Measurements from ENCODE around the gene SLC10A4.
A peak's percentile ranks its signal among the peaks of the same experiment; 100 is the strongest.

SLC10A4 gene

GRCh38 chr4:48478273-48478672, 4.9 kb upstream of the SLC10A4 start:
- peaks cover 9% of the 10 kb centered on the region for H3K27me3 ChIP-seq (ENCODE audit: insufficient read depth, low read length, poor library complexity)
- no peaks in the 10 kb centered on the region for H3K36me3 ChIP-seq (ENCODE audit: control insufficient read depth, insufficient read depth, low read length)
- WGBS (ENCODE audit: extremely low coverage, insufficient coverage, low lambda C conversion rate): 100% methylated on average over 1 of the region's 2 CpGs
- no peak overlapping the region for H3K4me3 ChIP-seq (ENCODE audit: low read length)
- H4K8ac ChIP-seq (ENCODE audit: low read depth, low read length): no peak overlapping the region
- no peak overlapping the region for H3K4me2 ChIP-seq (ENCODE audit: low read length)
- no peaks in the 10 kb centered on the region for H3K79me2 ChIP-seq (ENCODE audit: control insufficient read depth, insufficient read depth, low read length)
- no peak overlapping the region for H3K9ac ChIP-seq (ENCODE audit: low read length)
- H4K5ac ChIP-seq (ENCODE audit: low read length): no peak overlapping the region
- H3K4ac ChIP-seq (ENCODE audit: low read depth, low read length): no peak overlapping the region
- no peak overlapping the region for H3K18ac ChIP-seq (ENCODE audit: low read length)
- H2AK5ac ChIP-seq (ENCODE audit: low read length): no peak overlapping the region
- H3K23ac ChIP-seq (ENCODE audit: low read length): no peak overlapping the region
- H2BK15ac ChIP-seq (replicated peaks; ENCODE audit: low read depth): no peak overlapping the region
- no peaks in the 10 kb centered on the region for H3K4me1 ChIP-seq (ENCODE audit: control insufficient read depth, low read depth, low read length)
- no peaks in the 10 kb centered on the region for H3K79me1 ChIP-seq (ENCODE audit: low read length)
- no peak for DNase-seq
- no peak overlapping the region for H3K56ac ChIP-seq (ENCODE audit: low read length)
- no peak overlapping the region for H2BK5ac ChIP-seq (ENCODE audit: low read length)
- no peak overlapping the region for H2BK120ac ChIP-seq (ENCODE audit: low read depth, low read length)
- no peak overlapping the region for H3K27ac ChIP-seq (ENCODE audit: low read depth, low read length)

GRCh38 chr4:48481581-48481980, 1.6 kb upstream of the SLC10A4 start:
- Histone ChIP-seq H2BK5ac (ENCODE audit: low read length) (no peak overlapping the region), H3K36me3 (ENCODE audit: control insufficient read depth, insufficient read depth, low read length) (no peaks in the 10 kb centered on the region), H3K18ac (ENCODE audit: low read length) (no peak overlapping the region), H3K4me3 (ENCODE audit: low read length) (no peak overlapping the region), H2BK15ac (replicated peaks; ENCODE audit: low read depth) (no peak overlapping the region), H3K4me1 (ENCODE audit: control insufficient read depth, low read depth, low read length) (no peaks in the 10 kb centered on the region), H3K27ac (ENCODE audit: low read depth, low read length) (no peak overlapping the region), H2AK5ac (ENCODE audit: low read length) (no peak overlapping the region), H4K5ac (ENCODE audit: low read length) (no peak overlapping the region), H3K4me2 (ENCODE audit: low read length) (no peak overlapping the region), H3K79me1 (ENCODE audit: low read length) (no peaks in the 10 kb centered on the region), H3K56ac (ENCODE audit: low read length) (no peak overlapping the region), H2BK120ac (ENCODE audit: low read depth, low read length) (no peak overlapping the region), H4K8ac (ENCODE audit: low read depth, low read length) (no peak overlapping the region), H3K23ac (ENCODE audit: low read length) (no peak overlapping the region), H3K79me2 (ENCODE audit: control insufficient read depth, insufficient read depth, low read length) (no peaks in the 10 kb centered on the region), H3K9ac (ENCODE audit: low read length) (no peak overlapping the region), H3K4ac (ENCODE audit: low read depth, low read length) (no peak overlapping the region), H3K27me3 (ENCODE audit: insufficient read depth, low read length, poor library complexity) (peaks cover 25% of the 10 kb centered on the region)
- WGBS (ENCODE audit: extremely low coverage, insufficient coverage, low lambda C conversion rate): no CpG with 5 or more reads among the region's 1 CpG
- DNase-seq: peak; percentile 49

GRCh38 chr4:48483777-48484493, 792 bp downstream of the SLC10A4 start:
- Histone ChIP-seq H3K4me2 (ENCODE audit: low read length) (peak overlapping the region; percentile 48), H3K27me3 (ENCODE audit: insufficient read depth, low read length, poor library complexity) (peaks cover 29% of the 10 kb centered on the region), H3K18ac (ENCODE audit: low read length) (no peak overlapping the region), H4K8ac (ENCODE audit: low read depth, low read length) (no peak overlapping the region), H3K4me3 (ENCODE audit: low read length) (no peak overlapping the region), H3K79me1 (ENCODE audit: low read length) (no peaks in the 10 kb centered on the region), H3K36me3 (ENCODE audit: control insufficient read depth, insufficient read depth, low read length) (no peaks in the 10 kb centered on the region), H3K9ac (ENCODE audit: low read length) (peak overlapping the region; percentile 9), H3K56ac (ENCODE audit: low read length) (peak overlapping the region; percentile 75), H2BK120ac (ENCODE audit: low read depth, low read length) (no peak overlapping the region), H3K23ac (ENCODE audit: low read length) (peak overlapping the region; percentile 66), H2BK15ac (replicated peaks; ENCODE audit: low read depth) (no peak overlapping the region), H3K4ac (ENCODE audit: low read depth, low read length) (no peak overlapping the region), H3K79me2 (ENCODE audit: control insufficient read depth, insufficient read depth, low read length) (no peaks in the 10 kb centered on the region), H2AK5ac (ENCODE audit: low read length) (no peak overlapping the region), H3K4me1 (ENCODE audit: control insufficient read depth, low read depth, low read length) (no peaks in the 10 kb centered on the region), H4K5ac (ENCODE audit: low read length) (no peak overlapping the region), H2BK5ac (ENCODE audit: low read length) (no peak overlapping the region), H3K27ac (ENCODE audit: low read depth, low read length) (no peak overlapping the region)
- DNase-seq: peak; percentile 41
- WGBS (ENCODE audit: extremely low coverage, insufficient coverage, low lambda C conversion rate): no CpG with 5 or more reads among the region's 66 CpGs

GRCh38 chr4:48484494-48485168, 1.5 kb downstream of the SLC10A4 start:
- peak; percentile 21 for DNase-seq
- H2BK120ac ChIP-seq (ENCODE audit: low read depth, low read length): no peak overlapping the region
- peak overlapping the region; percentile 51 for H3K23ac ChIP-seq (ENCODE audit: low read length)
- H3K4me1 ChIP-seq (ENCODE audit: control insufficient read depth, low read depth, low read length): no peaks in the 10 kb centered on the region
- H2AK5ac ChIP-seq (ENCODE audit: low read length): no peak overlapping the region
- peaks cover 32% of the 10 kb centered on the region for H3K27me3 ChIP-seq (ENCODE audit: insufficient read depth, low read length, poor library complexity)
- H3K79me2 ChIP-seq (ENCODE audit: control insufficient read depth, insufficient read depth, low read length): no peaks in the 10 kb centered on the region
- H3K79me1 ChIP-seq (ENCODE audit: low read length): no peaks in the 10 kb centered on the region
- H3K4me2 ChIP-seq (ENCODE audit: low read length): no peak overlapping the region
- H2BK5ac ChIP-seq (ENCODE audit: low read length): no peak overlapping the region
- no peak overlapping the region for H3K4me3 ChIP-seq (ENCODE audit: low read length)
- no peak overlapping the region for H4K5ac ChIP-seq (ENCODE audit: low read length)
- H3K36me3 ChIP-seq (ENCODE audit: control insufficient read depth, insufficient read depth, low read length): no peaks in the 10 kb centered on the region
- no peak overlapping the region for H3K9ac ChIP-seq (ENCODE audit: low read length)
- H3K4ac ChIP-seq (ENCODE audit: low read depth, low read length): no peak overlapping the region
- H2BK15ac ChIP-seq (replicated peaks; ENCODE audit: low read depth): no peak overlapping the region
- H3K27ac ChIP-seq (ENCODE audit: low read depth, low read length): no peak overlapping the region
- no peak overlapping the region for H3K56ac ChIP-seq (ENCODE audit: low read length)
- no peak overlapping the region for H3K18ac ChIP-seq (ENCODE audit: low read length)
- no peak overlapping the region for H4K8ac ChIP-seq (ENCODE audit: low read depth, low read length)
- no CpG with 5 or more reads among the region's 22 CpGs for WGBS (ENCODE audit: extremely low coverage, insufficient coverage, low lambda C conversion rate)

- Histone ChIP-seq H3K4me3 (ENCODE audit: low read length) (no peak overlapping the region), H3K4me2 (ENCODE audit: low read length) (peak overlapping the region; percentile 26), H3K79me1 (ENCODE audit: low read length) (no peaks in the 10 kb centered on the region), H3K56ac (ENCODE audit: low read length) (no peak overlapping the region), H3K79me2 (ENCODE audit: control insufficient read depth, insufficient read depth, low read length) (no peaks in the 10 kb centered on the region), H3K4ac (ENCODE audit: low read depth, low read length) (no peak overlapping the region), H3K18ac (ENCODE audit: low read length) (no peak overlapping the region), H2BK120ac (ENCODE audit: low read depth, low read length) (no peak overlapping the region), H3K23ac (ENCODE audit: low read length) (no peak overlapping the region), H3K36me3 (ENCODE audit: control insufficient read depth, insufficient read depth, low read length) (no peaks in the 10 kb centered on the region), H3K27me3 (ENCODE audit: insufficient read depth, low read length, poor library complexity) (peaks cover 32% of the 10 kb centered on the region), H4K5ac (ENCODE audit: low read length) (no peak overlapping the region), H4K8ac (ENCODE audit: low read depth, low read length) (no peak overlapping the region), H3K27ac (ENCODE audit: low read depth, low read length) (no peak overlapping the region), H2AK5ac (ENCODE audit: low read length) (no peak overlapping the region), H3K9ac (ENCODE audit: low read length) (no peak overlapping the region), H2BK5ac (ENCODE audit: low read length) (no peak overlapping the region), H3K4me1 (ENCODE audit: control insufficient read depth, low read depth, low read length) (no peaks in the 10 kb centered on the region), H2BK15ac (replicated peaks; ENCODE audit: low read depth) (no peak overlapping the region)
- peak; percentile 6 for DNase-seq
- WGBS (ENCODE audit: extremely low coverage, insufficient coverage, low lambda C conversion rate): no CpG with 5 or more reads among the region's 14 CpGs
These were observed 6.5 kb downstream of the SLC10A4 start for GRCh38 chr4:48489683-48490011.
